ENCODE data around the gene NOC4L.

NOC4L gene

DNA sequence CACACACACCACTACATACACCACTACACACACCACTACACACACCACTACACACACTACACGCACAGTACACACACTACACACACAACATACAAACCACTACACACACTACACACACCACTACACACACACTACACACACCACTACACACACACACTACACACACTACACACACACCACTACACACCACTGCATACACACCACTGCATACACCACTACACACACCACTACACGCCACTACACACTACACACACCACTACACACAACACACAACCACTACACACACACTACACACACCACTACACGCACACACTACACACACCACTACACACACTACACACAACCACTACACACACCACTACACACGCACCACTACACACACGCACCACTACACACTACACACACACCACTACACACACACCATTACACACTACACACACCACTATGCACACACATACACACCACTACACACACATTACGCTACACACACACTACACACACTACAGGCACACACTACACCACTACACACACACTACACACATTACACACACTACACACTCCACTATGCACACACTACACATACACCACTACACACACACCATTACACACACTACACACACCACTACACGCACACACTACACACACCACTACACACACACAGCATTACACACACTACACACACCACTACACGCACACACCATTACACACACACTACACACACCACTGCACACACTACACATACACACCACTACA, 12.5 kb downstream of the NOC4L start:
- DNase-seq (ENCODE audit: low read depth in 2 of 2) = no peak

DNA sequence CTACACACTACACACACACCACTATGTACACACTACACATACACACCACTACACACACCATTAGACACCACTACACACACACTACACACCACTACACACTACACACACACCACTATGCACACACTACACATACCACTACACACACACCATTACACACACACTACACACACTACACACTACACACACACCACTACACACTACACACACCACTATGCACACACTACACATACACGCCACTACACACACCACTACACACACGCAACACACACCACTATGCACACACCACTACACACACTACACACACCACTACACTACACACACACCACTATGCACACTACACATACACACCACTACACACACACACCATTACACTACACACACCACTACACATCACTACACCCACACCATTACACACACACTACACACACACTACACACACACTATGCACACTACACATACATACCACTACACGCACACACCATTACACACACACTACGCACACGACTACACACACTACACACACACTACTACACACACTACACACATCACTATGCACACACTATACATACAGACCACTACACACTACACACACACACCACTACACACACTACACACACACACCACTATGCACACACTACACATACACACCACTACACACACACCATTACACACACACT, 13.6 kb downstream of the NOC4L start:
- DNase-seq (ENCODE audit: low read depth in 2 of 2) = no peak

- no peak for DNase-seq (ENCODE audit: low read depth in 2 of 2)
Measured at GRCh38 chr12:132158677-132159554, 14.7 kb downstream of the NOC4L start.

DNA sequence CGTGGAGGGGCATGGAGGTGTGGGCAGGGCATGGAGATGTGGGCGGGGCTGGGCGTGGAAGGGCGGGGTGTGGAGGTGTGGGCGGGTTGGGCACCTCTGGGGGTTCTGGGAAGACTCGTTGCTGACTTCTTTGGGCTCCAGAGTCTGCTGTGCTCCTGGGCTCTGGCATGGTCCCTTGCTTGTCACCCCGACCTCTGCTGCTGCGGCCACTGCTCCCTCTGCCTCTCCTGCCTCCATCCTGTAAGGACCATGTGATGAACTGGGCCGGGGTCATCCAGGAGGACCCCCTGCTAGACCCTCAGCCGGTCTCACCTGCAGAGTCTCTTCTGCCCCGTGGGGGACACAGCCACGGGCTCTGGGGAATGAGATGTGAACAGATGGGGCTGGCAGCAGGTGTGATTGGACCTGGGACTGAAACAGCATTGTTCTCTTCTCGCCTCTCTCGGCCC, 15.3 kb downstream of the NOC4L start:
- DNase-seq (ENCODE audit: low read depth in 2 of 2) = no peak

- no peak for DNase-seq (ENCODE audit: low read depth in 2 of 2)
Measured at GRCh38 chr12:132160016-132160415, 15.8 kb downstream of the NOC4L start.

GRCh38 chr12:132160601-132161035, 16.4 kb downstream of the NOC4L start:
- no peak for DNase-seq (ENCODE audit: low read depth in 2 of 2)

GRCh38 chr12:132161036-132161781, 17.0 kb downstream of the NOC4L start:
- no peak for DNase-seq (ENCODE audit: low read depth in 2 of 2)

DNA sequence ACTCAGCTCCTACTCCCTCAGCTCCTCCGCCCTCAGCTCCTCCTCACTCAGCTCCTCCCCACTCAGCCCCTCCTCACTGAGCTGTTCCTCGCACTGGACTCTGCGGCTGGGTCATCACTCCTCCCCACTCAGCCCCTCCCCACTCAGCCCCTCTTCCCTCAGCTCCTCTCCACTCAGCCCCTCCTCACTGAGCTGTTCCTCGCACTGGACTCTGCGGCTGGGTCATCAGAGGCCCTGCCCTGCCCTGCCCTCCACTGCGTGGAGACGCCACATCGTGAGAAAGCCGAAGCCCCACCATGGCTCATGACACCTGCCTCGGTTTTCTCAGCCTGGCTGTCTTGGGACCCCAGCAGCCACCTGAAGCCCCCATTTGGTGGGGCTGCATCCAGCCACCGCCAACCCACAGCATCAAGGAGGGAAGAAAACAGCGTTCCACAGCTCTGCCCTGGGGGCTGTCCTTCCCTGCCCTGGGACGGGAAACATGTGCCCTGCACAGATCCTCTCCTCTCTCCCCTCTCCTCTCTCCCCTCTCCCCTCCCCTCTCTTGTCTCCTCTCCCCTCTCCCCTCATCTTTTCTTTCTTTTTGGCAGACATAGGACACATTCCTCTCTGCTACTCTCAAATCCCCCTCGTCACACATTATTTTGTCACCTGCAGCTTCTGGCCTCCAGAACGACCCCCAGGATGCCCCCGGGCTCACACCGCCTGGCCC, 17.7 kb downstream of the NOC4L start:
- no peak for DNase-seq (ENCODE audit: low read depth in 2 of 2)

GRCh38 chr12:132162508-132163031, 18.3 kb downstream of the NOC4L start:
- DNase-seq (ENCODE audit: low read depth in 2 of 2) = no peak

DNA sequence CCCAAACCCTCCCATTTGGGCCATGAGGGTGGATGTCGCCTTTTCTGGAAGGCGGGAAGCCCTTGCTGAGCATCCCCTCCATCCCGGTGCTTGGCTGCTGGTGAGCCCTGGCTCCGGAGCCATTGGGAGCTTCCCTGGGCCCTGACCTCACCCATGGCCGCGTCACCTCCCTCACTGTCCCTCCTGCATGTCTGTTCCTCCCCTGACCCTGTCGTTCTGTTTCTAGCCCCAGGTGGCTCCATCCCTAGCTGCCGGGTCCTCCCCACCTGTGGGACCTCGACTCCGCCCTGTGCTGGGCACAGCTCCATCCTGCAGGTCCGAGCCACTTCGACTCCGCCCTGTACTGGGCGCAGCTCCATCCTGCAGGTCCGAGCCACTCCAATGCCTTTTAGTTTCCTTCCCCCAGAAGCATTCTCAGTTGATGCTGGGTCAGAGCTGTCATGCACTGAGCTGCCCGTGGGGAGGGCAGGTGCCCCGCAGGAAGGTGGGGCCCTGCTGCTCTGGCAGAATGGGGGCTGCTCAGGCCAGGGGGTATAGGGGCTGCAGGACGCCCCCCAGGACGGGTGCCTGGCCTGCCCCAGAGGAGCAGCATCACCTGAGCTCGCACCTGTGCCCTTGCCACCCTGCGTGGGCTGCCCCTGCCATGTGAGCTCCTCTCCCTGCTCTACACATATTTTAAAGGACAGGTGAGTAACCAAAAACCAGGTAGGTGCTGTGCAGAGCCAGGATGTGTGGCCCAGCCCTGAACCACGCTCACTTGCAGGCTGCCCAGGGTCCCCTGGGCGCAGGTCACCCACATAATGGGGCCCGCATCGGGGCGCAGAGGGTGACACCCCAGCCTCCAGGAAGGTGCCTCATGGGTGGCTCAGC, 19.0 kb downstream of the NOC4L start:
- no peak for DNase-seq (ENCODE audit: low read depth in 2 of 2)

GRCh38 chr12:132163911-132164288, 19.6 kb downstream of the NOC4L start:
- no peak for DNase-seq (ENCODE audit: low read depth in 2 of 2)

DNA sequence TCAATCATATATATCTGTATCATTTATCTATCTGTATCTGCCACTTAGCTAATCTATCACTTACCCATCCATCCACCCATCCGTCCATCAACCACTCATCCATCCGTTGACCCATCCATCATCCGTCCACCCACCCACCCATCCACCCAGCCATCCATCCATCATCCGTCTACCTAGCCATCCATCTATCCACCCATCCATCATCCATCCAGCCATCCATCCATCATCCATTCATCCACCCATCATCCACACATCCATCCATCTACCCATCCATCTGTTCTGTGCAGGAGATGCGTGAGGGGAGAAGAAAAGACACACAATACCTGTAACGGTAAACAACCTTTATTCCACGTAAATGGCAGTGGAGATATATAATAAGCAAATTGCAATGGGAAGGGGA, 20.2 kb downstream of the NOC4L start:
- no peak for DNase-seq (ENCODE audit: low read depth in 2 of 2)

DNA sequence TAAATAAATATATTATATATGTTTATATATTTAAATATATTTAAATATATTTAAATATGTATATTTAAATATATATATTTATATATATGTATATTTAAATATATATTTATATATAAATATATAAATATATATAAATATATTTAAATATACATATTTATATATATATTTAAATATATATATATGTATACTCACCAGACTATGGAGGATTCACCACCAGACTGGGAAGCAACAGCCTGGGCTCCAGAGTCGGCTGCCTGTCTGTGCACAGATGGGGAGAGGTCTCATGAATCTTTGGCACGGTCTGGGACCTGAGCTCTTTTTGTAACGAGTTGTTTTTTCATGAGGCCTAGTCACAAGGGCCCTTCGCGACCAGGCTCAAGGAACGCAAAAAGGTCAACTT, 21.3 kb downstream of the NOC4L start:
- DNase-seq (ENCODE audit: low read depth in 2 of 2) = no peak

DNA sequence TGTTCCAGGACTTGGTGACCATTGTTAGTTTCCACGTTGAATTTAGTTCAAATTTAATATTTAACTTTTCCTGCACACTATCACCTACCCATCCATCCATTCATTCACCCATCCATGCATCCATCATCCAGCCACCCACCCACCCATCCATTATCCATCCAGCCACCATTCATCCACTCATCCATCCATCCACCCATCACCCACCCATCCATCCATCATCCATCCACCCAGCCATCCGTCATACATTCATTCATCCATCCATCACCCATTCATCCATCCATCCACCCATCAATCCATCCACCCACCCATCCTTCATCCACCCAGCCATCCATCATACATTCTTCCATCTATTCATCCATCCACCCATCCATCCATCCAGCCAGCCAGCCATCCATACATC, 21.8 kb downstream of the NOC4L start:
- DNase-seq (ENCODE audit: low read depth in 2 of 2) = no peak

DNA sequence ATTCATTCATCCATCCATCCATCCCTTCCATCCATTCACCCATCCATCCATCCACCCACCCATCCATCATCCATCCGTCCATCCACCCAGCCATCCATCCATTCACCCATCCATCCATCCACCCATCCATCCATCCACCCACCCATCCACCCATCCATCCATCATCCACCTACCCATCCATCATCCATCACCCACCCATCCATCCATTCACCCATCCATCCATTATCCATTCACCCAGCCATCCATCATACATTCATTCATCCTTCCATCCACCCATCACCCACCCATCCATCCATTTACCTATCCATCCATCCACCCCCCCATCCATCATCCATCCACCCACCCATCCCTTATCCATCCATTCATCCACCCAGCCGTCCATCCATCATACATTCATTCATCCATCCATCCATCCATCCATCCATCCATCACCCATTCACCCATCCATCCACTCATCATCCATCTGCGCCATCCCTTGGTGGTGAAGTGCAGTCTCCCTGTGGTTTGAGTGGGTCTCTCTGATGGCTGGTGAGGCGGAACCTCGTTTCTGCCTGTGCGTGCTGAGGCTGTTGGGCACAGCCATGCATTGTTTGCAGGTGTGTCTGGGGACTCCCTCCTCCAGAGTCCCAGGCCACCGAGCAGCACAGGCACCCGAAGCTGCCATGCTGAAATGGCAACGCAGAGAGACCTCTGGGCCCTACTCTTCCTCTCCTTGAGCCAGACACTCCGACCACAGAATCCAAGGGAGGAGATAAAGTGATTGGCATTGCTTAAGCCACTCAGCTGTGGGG, 22.7 kb downstream of the NOC4L start:
- no peak for DNase-seq (ENCODE audit: low read depth in 2 of 2)

DNA sequence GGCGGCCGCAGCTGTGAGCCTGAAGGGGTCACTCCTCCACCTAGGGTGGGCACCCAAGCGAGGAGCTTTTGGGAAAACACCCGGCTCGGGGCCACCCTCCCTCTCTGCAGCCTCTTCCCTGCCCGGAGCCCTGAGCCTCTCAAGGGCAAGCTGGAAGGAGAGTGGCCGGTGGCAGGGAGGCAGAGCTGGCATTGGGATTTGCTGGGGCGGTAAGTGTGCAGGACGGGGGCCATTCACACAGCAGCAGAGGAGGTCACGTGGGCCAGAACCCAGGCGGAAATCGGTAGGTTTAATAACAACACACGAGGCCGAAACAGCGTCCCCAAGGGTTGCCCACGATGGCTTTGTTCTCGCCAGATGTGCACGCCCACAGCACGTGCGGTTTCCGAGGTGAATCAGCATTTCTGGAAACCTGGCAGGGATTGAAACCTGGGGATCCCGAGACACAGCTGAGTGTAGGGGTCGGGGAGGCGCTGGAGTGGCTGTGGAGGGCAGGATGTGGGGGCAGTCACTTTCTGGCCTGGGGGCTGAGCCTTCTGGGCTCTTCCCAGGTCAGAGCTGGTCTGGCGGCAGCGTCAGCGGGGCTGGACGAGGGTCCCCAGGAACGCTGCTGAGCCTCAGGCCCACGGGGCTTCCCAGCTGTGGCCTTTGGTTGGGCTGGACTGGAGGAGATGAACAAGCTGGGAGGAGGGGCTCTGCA, 23.5 kb downstream of the NOC4L start:
- DNase-seq (ENCODE audit: low read depth in 2 of 2) = no peak

DNA sequence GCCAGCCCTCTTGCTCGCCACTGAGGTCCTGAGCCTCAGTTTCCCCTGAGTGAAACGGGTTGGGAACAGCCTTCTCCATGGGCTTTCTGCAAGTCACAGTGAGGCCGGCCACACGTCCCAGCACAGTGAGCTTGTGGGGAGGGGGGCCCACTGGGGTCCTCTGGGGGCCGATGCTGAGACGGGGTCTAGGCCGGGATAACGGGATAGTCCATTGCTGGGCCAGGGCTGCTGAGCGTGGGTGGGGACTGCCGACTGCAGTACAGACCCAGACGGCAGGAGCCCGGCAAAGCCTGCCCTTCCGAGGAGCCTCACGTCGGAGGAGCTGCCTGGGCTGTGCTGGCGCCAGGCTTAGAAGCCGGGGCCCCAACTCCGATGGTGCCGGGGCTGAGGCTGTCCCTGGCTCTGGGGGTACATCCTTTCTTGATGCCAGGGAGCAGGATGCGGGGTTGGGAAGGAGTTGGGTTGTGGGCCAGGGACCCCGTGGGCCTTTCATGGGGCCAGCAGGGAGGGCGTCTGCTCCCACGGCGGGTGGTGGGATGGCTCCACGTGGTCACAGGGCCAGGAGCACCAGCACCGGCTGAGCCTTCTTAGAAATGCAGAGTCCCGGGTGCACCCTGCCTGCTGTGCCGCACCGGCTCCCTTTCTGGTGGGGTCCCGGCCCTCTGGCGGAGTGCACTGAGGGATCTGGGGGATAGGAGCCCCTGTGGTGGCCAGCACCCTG, 24.2 kb downstream of the NOC4L start:
- DNase-seq (ENCODE audit: low read depth in 2 of 2) = no peak

- no peak for DNase-seq (ENCODE audit: low read depth in 2 of 2)
Measured at GRCh38 chr12:132169376-132169775, 25.1 kb downstream of the NOC4L start.

Data from stimulated activated CD4-positive, alpha-beta T cell treated with anti-CD3 and anti-CD28 coated beads, Interleukin-12 subunit alpha, Interleukin-12 subunit beta, amount 100 ng/mL, for 24 hours (primary cell).